NCI-H1417 treated with DMSO at 0.1 percent for 48 hours (cell line): ENCODE results near the gene E4F1.
"Not testable (repeated sequence)": the region's sequence is repeated elsewhere in the genome, so short reads cannot be mapped to it uniquely, and the experiment has no call there.

Experiments
- DNase-seq: peaks from one replicate; lab custom pipeline; 2025; lab: John Stamatoyannopoulos, UW

The E4F1 gene

DNA sequence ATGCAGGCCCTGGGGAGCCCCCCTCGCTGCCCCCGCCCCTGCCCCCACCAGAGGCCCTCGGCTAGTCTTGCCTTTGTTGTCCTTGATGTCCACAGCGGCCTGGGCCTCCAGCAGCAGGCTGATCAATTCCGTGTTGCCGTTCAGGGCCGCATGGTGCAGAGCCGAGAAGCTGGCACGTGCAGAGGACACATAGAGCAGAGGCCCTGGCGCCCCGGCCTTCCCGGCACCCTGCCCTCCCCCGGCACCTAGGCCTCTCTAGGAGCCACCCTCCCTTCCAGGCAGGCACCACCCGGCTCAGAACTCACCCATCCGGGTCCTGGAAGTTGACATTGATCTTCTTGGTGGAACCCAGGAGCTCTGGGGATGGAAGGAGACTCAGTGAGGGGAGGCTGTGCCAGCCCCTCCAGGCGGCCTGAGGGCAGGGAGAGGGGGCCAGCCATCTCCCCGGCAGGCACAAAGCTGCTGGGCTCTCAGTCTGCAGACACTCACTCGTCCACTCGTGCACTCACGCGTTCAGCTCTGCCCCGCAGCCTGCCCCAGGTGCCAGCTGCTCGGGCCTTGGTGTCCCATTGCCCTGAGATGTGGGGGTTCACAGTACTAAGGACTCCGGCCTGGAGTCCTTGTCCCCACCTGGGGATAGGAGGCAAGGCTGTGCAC, 33.3 kb upstream of the E4F1 start:
- no peak for DNase-seq

DNA sequence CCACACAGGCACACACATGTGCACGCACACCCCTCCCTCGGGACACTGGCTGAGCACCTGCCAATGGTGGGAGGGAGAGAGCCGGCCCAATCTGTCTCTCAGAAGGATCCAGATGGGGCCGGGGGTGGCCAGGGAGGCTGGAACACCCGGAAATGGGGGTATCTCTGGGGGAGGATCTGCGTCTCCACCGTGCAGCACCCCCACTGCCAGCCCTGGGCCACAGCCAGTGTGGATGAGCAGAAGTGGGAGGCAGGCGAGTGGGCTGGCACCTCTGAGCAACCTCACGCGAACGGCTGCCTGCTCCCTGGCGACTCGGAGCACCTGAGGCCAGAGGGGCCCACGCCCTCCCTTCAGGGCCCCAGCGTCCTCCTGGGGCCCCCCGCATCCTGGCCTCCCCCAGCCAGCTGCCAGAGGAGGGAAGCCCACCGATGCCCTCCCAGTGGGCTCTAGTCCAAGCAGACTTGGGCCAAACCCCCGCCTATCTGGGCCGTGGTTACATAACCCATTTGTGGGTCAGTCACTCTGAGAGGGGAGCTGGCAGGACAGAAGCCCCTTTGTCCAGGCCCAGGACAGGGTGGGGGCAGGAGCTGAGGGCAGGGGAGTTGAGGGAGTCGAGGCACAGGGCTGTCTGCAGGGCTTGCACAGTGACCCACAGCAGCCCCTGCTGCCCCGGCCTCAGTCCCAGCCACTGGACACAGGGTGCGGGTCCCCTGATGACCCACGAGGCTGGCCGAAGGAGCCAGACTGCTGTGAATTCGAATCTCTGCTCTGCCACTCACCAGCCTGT, 32.5 kb upstream of the E4F1 start:
- no peak for DNase-seq

DNA sequence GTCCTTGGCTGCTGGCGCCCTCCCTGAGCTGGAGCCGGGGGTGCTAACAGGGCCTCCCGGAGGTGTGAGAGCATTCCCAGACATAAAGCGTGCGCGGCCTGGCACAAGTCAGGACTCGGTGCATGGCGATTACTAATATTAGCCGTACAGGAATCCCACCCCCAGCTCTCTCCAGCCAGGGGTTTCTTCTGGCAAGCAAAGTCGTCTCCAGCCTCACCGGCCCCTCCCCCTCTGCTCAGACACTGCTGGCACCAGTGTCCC, 32.0 kb upstream of the E4F1 start:
- no peak for DNase-seq

DNA sequence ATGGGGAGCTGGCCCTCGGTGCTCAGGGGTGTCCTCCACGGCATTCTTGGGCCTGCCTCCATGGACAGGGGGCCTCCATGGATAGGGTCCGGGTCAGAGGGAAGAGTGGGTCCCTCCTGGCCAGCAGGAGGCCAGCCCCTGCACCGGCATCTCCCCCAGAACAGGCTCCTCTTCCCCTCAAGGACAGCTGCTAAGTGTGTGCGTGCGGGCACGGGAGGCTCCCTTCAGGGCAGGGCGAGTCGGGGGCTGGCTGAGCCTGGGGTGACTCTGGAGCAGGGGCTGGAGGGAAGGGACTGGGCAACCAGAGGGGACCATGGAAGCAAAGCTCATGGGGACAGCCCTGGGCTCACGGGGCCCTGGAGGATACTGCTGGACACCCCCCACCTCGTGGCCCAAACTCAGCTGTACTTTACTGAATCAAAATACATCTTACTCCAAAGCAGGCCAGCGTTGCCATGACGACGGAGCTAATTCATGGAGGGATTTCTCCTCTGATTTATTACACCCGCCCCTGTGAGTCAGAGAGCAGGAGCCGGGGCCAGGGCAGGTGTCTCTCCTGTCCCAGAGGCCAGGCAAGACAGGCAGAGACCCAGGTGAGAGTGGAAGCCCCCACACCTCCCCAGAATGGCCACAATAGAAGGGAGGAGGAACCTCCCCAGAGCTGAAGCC, 29.1 kb upstream of the E4F1 start:
- no peak for DNase-seq

DNA sequence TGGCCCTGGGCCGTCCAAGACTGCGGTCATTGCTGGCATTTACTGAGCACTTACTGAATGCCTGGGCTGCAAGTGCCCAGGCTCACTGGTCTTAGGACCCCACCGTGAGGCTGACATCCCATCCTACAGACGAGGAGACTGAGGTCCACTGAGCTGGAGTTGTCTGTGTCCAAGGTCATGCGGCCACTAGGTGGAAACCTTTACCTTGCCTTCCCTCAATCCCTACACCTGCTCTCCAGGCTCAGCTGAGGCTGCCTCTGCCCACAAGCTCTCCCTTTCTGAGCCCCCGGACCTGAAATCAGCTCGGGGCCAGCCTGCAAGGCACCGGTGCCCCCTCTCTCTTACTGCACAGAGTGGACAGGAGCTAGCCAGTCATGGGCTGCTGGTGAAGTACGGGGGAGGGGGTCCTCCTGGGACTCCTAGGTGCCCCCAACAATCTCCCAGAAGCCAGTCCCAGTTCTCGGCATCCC, 28.5 kb upstream of the E4F1 start:
- DNase-seq: peak; percentile 2

DNA sequence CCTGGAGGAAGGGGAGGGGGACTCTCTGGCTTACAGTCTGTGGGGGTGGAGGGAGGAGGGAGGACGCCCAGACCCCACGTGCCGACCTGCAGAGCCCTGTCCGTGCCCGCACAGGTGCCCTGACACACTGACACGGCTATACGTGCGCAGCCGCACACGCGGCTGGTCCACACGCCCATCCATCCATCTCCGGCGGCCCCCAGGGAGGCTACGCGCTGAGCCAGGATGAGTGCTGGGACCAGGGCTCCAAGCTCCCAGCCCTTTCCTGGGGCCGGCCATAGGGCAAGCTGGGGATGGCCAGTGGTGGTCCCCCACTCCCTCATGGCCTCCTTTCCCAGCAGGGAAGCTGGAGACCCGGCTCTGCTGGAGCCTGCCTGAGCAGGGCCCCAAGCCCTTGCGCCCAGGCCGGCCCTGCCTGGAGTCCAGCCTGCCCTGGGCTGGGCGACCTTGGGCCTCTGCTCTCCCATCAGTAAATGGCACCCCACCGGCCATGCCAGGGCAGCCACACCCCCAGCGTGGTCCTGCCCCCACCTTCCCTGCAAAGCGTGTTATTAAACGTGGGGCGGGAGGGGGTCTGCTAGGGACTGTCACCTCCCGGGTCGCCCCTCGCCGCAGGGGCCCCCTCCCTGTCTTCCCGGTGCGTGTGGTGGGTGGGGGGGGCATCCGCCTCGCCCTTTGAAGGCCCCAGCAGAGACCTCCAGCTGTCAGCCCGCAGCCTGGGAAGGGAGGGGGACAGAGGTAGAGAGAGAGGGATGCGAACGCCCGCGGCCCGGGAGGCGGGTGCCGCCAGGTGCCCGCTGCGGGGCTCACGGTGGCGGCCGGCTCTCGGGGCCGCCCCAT, 27.8 kb upstream of the E4F1 start:
- DNase-seq: no peak

DNA sequence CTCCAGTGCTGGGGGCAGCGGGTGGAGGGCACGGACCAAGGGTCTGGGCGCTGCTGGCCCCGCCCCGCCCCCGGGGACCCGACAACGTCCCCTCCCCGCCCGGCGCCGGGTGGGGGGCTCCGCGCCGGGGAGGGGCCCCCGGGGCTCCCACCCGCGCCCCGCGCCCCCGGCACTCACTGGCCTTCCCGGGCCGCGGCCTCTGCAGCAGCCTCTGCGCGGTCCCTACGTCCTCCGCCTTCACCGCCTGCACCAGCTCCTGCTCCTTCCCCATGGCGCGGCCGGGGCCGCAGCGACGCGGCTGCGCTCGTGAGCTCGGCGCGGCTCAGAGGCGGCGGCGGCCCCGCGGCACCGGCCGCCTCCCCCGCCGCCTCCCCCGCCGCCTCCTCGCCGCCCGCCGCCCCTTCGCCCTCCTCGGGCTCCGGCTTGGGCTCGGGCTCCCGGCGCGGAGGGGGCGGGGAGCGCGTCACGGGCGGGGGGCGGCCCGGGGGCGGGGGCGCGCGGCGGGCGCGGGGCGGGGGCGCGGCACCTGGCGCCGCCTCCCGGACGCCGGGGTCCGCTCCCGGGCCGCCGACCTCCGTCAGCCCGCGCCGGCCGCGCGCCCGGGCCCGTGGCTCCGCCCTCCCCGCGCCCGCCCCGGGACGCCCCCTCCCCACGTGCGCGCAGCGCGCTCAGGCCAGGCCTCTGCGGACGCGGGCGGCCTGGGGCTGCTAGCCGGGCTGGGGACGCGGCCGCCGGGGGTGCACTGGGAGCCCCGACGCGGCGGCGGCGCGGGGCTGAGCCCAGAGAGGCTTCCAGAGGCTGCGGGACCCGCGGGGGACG, 27.0 kb upstream of the E4F1 start, which contains the start of gene CASKIN1:
CASKIN1 (minus strand) TSS at position 444 of the 819 bp plus-strand sequence; CDS start at position 271, 173 bp downstream.
- no peak for DNase-seq

DNA sequence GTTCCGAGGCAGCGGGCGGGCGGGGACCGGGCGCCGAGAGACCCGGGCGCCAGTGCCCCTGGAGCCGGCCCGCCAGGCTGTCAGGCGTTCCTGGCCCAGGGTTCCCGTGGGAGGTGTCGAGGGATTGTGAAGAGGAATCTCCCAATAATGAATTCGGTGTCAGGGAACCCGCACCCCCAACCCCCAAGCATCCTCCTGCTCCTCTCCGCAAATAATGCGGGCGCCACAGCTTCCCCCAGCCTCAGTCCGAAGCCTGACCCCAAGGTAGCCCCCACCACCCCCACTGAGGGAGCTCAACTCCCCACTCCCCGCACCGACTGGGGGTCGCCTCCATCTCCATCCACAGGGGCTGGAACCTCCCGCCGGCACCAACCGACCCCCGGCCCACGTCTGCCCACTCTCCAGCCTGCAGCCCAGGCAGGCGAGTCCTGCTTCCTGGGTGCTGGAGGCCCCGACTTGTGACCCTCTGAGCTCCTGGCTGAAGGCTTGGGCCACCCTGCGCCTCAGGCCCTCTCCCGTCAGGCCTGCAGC, 26.3 kb upstream of the E4F1 start:
- no peak for DNase-seq

DNA sequence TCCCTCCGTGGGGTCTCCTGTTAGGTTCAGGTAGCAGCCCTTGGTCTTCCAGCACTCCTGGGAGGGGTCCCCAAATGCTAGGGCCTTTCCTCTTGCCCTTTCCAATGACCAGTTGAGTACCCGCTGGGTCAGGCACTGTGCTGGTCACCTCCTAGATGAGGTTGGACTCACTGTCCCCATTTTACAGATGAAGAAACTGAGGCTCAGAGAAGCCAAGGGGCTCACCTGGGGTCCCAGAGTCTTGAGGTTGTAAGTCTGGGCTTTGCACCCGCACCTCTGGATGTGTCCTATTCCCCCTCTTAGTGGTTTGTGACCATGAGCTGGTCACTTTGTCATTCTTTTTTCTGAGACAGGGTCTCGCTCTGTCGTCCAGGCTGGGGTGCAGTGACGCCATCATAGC, 25.6 kb upstream of the E4F1 start:
- no peak for DNase-seq

DNA sequence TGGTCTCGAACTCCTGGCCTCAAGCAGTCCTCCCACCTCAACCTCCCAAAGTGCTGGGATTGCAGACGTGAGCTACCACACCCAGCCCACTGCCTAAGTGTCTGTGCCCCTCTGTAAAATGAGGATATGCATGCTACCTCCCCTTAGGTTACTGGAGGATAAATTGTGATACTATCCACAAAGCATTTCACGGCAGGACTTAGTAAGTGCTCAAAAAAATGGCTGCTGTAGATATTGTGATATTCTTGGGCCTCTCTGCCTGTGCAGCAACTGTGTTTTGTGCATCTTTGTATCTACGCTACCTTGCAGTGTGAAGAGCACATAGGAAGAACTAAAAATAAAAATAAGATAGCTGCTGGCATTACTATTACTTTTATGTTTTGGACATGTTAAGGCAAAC, 25.1 kb upstream of the E4F1 start:
- DNase-seq: no peak

DNA sequence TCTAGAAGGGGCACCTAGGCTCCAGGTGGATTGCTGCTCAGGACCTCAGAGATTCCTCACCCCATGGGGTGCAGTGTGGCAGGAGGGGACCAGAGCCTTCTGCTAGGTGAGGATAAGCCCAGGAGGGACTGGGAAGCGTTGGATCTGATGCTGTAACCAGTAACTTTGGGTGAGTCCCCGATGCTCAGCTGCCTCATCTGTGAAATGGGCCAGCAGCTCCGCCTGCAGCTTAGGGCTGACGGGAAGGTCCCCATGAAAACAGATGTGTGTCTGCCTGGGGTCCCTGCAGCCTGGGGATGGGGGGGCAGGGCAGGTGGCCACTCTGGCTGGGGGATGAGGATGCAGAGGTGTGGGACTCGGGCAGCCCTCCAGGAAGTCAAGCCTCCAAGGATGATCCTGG, 24.3 kb upstream of the E4F1 start:
- DNase-seq: no peak

DNA sequence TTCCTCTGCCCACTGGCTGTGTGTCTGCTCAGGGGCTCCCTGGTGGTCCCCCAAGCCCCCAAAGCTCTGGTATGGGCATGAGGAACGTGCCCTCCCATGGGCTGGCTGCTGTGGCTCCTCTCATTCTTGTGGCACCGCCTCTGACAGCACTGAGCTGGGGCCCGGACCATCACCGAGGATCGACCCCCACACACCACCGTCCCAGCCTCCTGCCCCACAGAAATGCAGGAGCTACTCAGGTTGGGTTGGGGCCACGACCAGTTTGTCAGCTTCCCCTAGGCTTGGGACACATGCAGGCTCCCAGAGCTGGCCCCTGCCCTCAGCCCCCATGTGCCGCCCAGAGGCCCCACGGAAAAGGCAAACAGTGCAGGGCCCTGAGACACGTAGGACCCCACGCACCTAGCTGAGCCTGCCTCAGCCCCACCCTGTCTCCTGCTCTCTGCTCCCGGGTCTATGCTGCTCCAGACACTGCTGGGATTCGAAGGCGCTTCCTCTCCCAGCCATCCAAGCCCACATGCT, 23.7 kb upstream of the E4F1 start:
- no peak for DNase-seq

DNA sequence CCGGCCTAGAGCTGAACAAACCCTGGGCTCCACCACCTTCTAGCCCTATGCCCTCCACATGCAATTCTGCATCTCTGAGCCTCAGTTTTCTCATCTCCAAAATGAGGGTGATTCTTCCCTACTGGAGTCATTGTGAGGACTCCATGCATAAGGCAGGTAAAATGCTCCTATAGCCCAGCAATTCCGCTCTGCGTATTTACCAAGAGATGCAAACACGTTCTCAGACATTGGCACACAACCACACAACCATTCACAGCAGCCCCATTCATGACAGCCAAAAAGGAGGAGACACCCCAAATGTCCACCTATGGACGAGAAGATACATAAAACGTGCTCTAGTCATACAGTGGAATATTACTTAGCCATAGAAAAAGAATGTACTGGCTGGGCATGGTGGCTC, 23.1 kb upstream of the E4F1 start:
- no peak for DNase-seq

DNA sequence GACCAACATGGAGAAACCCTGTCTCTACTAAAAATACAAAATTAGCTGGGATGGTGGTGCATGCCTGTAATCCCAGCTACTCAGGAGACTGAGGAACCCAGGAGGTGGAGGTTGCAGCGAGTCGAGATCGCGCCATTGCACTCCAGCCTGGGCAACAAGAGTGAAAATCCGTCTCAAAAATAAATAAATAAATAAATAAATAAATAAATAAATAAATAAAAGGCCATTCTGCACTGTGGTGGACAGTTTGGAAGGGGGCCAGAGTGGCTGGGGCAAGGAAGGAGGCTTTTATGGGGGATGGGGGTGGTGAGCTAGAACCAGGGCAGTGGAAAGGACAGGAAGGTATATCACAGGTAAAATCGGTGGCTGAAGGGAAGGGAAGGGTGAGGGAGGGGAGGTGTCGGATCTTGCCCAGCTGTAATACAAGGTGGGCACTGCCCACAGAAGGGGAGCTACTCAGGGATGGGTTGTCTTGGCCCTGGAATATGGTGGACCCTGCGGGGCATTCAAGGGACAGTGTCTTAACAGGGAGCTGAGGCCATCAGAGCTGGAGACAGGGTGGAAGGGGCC, 20.2 kb upstream of the E4F1 start:
- DNase-seq: not testable (repeated sequence)

DNA sequence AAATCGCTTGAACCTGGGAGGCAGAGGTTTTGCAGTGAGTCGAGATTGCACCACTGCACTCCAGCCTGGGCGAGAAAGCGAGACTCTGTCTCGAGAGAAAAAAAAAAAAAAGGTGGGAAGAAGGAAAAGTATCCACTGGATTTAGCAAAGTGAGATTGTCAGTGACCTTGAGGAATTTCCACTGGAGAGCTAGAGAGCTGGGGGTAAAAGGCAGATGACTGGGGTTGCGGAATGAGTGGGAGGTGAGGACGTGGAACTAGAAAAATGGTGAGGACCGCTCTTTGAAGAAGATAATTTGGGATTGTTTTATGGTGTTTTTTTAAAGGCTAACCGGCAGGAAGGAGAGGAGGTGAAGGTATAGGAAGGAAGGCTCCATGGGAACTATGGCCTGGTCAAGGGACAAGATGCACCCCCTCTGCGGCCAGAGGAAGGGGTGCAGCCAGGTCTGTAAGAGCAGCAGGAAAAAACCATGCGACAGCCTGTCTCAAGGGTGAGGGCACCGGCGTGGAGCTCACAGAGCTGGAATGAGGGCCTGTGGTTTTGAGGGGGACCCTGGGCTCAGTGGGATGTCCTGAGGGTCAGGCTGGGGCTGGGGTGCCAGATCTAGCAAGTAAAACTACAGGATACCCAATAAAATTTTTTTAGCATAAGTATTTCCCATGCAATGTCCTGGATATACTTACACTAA, 18.8 kb upstream of the E4F1 start:
- no peak for DNase-seq

DNA sequence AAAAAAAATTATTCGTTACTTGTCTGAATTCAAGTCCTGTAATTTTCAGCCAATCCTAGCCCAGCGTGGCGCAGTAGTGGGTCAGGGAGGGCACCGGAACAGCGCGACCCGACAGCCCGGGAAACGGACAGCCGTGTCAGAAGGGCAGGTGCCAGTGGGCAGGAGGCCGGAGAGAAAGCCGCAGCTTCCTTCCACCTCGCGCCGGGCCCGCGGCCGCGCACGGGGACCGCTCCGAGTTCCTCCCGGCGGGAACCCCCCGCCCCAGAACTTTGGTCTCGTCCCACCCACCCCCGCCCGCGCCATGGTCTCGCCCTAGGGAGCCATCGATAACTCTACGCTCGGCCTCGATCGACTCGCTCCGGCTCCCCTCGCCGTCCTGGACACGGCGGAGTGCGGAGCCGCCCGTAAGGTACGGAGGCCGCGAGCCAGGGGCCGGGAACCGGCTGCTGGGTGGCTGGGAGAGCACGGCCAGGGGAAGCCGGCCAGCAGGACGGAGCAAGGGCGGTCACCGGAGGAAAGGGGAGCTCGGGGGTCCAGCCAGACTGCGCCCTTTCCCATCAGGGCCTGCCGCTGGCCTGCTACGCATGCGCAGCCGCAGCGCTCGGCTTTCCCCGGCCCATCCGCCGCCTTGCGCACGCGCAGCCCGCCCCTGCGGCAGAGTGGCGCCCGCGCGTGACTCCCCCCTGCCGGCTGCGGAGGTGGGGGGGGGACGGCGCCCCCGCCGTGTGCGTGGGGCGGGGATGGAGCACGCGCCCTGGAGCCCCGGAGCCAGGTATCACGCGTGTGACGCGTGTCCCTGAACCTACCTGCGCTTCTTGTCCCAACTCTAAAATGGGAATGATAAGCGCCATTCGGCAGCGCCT, 18.1 kb upstream of the E4F1 start, which contains the start of gene MLST8:
MLST8 (plus strand) TSS at position 351 of the 863 bp plus-strand sequence. CDS start 632 bp downstream, outside the sequence.
- DNase-seq: peak; percentile 39

DNA sequence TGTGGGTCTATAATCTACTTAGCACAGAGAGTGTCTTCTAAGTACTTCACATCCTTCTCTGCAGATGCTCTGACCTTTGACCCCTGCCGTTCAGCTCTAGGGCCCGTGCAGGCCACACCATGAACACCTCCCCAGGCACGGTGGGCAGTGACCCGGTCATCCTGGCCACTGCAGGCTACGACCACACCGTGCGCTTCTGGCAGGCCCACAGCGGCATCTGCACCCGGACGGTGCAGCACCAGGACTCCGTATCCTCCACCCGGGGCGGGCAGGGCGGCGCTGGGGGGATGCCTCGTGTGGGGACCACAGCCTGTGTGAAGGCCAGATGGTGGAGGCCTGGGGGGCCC, 17.5 kb upstream of the E4F1 start:
- DNase-seq: no peak

DNA sequence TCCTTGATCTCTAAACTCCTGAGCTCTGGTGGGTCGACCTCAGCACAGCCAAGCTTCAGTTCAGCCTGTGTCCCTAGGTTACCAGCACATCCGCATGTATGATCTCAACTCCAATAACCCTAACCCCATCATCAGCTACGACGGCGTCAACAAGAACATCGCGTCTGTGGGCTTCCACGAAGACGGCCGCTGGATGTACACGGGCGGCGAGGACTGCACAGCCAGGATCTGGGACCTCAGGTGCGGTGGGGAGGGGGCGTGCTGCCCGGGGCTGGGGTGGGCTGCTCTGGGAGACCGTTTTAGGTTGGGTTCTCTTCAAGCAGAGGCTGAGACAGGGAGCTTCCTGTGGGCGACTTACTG, 17.0 kb upstream of the E4F1 start:
- DNase-seq: no peak

DNA sequence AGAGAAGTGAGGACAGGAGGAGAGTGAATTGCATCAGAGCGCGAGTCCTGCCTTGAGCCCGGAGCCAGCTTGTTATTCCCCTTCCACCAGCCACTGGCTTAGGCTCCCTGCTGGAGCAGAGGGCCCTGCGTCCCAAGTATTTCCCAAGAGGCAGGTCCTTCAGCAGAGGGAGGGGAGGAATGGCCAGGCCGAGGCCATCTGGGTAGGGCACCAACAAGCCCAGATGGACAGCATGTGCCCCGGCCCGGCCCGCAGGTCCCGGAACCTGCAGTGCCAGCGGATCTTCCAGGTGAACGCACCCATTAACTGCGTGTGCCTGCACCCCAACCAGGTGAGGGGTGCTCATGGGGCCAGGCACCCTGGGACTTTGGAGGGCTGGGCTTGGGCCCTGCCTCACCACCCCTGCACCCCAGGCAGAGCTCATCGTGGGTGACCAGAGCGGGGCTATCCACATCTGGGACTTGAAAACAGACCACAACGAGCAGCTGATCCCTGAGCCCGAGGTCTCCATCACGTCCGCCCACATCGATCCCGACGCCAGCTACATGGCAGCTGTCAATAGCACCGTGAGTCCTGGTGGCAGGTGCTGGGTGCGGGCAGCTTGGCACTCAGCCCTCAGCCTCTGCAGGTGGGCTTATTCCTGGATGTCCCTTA, 16.5 kb upstream of the E4F1 start:
- no peak for DNase-seq
